B cell (primary cell): ENCODE measurements around the gene TCF12.

Experiments used
- CTCF ChIP-seq: fragments of 200-600 bp; IDR thresholded peaks from one replicate; pipeline ENCODE4 v1.8.0; 2022; ENCODE audit warnings: antibody characterized with exemption, mild to moderate bottlenecking
- EZH2 ChIP-seq: IDR thresholded peaks from 2 replicates; pipeline ENCODE4 v1.6.1; 2012; ENCODE audit warnings: borderline replicate concordance, low read depth, mild to moderate bottlenecking, moderate library complexity, low read length; ENCODE audit not compliant: insufficient read depth, poor library complexity, severe bottlenecking

GRCh38 chr15:56939257-56939656, 20.8 kb downstream of the TCF12 start:
- TF ChIP-seq CTCF (no peak), EZH2 (no peak)
